AG08396 (cell line): ENCODE measurements around the gene CAPN1.
"Not testable (repeated sequence)": the region's sequence is repeated elsewhere in the genome, so short reads cannot be mapped to it uniquely, and the experiment has no call there.

Experiments used
- DNase-seq: peaks from one replicate; pipeline ENCODE4 v3.0.0; 2012; ENCODE audit warnings: low spot score, mixed read lengths

The CAPN1 gene

DNA sequence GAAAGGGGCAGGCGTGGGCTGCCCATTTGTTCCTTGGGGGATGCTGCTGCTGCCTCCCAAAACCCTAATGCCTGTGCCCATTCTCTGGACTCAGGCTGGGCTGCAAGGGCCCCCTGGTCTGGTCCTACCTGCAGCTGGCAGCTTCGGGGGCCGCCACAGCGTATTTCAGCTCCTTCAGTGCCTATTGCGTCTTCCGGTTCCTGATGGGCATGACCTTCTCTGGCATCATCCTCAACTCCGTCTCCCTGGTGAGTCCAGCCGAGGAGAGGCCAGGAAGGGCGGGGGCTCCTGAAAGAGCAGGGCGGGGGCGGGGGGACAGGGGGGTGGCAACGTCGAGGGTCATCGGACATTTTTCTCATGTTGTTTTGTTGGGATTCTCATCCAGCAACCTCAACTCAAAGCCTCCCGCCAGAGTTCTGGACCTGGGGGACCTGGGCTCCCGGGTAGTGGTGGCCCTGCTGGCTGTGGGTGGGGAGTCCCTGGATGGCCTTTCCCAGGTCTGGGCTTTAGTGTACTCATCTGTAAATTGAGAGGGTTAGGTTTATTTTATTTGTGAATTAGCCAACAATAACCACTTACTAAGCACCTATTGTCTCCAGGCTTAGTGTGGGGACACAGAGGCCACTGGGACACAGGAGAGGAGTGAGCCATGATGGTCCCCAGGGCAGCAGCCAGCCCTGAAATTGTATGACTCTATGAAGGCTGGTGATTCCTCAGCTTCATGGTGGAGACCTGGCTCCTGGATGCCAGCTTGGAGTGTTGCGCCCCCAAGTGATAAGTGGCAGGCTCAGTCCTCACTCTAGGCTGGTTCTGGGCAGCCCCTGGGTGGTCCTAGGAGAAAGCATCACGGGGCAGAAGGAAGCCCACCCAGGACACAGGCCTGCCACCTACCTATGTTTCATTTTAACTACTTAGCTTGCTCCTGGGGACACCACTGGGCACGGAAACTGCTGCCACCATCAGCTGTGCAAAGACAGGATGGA, 36.0 kb downstream of the CAPN1 start:
- no peak for DNase-seq

DNA sequence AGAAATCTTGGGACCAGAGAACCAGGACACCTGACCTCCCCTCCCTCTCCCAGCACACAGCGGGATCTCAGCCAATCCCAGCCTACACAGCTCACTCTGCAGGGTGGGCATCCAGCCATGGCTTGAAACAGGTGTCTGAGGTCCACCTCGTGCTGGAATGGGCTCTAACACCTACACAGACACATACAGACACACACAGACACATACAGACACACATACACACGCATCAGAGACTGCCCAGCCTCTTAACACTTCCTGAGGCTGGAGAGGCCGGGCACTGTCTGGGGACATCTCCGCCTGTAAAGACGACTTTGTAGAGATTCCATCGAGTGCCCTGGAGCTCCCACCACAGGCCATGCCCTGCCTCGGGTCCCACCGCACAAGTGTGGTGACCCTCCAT, 36.7 kb downstream of the CAPN1 start:
- DNase-seq: no peak

DNA sequence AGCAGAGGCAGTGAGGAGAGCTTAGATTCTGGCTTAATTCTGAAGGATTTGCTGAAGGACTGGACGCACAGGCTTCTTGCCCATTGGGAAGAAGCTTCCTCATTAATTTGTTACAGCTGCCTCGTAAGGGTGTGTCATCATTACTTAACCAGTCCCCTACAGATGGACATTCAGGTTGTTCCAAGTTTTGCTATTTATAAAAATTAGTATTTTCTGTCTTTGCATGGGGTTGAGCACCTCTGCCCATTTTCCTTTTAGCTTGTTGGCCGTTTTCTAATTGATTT, 38.1 kb downstream of the CAPN1 start:
- no peak for DNase-seq

DNA sequence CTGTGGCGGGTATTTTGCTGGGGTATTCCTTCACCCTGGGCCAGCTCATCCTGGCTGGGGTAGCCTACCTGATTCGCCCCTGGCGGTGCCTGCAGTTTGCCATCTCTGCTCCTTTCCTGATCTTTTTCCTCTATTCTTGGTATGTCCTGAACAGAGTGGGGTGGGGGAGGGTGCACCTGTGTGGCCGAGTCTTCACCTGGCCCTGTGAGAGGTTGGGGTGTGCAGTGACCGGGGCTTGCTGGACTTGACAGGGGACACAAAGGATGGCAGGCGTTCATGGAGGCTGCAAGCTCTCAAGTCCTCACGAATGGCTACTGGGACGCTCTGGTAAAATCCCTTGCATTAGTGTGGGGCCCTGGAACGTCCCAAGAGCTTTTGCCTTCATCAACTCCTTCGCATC, 39.3 kb downstream of the CAPN1 start:
- DNase-seq: no peak

DNA sequence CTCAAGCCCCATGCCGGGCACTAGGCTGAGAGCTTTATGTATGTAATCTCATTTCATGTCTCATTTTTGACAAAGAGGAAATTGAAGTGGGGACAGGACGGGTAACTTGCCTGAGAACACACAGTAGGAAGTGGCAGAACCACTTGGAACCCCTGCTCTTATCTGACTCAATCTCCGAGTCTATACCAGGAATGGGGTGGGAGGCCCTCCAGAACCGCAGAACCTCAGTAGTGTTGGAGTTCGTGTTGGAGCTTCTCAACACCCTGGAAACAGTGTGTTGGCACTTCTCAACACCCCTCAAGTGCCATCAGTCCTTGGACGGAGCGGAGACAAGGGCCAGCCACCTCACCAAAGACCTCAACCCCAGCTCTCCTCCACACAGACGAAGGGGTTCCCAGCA, 41.3 kb downstream of the CAPN1 start:
- DNase-seq: no peak

DNA sequence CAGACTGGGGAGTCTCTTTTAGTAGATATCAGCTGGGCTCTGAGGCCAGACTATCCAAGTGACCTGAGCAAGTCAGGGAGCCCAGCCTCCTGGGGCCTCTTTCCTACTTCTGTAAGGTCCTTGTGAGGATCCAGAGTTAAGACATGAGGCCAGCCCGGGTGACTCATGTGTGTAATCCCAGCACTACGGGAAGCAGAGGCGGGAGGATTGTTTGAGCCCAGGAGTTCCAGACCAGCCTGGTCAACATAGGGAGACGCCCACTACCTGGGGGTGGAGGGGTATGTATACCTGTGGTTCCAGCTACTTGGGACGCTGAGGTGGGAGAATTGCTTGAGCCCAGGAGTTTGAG, 43.2 kb downstream of the CAPN1 start:
- peak; percentile 68 for DNase-seq

DNA sequence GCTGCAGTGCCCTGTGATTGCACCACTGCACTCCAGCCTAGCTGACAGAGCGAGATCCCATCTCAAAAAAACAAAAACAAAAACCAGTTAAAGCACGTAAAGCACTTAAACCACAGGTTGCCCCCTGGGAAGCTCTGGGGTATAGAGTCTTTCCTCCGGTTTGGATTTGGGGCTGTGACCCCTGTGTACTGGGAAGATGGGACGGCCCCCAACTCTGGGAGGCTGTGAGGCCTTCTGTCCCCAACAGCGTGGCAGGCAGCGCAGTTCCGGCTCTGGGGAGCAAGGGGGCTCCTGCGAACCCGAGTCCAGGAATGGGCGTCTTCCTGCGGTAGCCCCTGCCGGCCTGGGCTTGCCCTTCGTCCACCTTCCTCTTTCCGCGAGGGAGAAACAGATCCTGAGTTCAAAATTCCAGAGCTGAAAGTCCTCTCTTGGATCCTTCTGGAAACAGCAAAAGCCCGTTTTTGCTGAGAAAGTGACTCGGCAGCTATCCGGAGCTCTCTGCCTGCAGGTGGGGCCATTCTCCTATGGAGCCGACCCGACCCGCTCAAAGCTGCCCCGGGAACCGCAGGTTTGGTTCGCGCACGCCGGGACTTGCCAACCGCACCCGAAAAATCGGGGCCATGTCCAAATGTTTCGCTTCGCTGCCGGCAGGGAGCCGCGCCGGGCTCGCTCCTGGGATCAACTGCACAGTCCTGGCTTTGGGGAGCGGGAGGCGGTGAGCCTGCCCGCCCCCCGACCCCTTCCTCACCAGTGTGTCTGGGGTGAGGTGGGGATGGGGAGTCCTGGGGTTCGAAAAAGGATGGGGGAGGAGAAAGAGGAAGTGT, 43.8 kb downstream of the CAPN1 start:
- peak; percentile 80 for DNase-seq

DNA sequence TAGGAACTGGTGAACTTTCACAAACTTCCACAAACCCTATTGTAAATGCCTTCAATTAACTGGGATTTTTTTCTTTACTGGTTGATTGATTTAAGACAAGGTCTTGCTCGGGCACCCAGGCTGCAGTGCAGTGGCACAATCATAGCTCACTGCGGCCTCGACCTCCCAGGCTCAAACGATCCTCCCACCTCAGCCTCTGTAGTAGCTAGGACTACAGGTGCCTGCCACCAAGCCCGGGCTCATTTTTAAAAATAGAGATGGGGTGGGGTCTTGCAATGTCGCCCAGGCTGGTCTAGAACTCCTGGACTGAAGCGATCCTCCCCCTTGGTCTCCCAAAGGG, 44.3 kb downstream of the CAPN1 start:
- DNase-seq: no peak

DNA sequence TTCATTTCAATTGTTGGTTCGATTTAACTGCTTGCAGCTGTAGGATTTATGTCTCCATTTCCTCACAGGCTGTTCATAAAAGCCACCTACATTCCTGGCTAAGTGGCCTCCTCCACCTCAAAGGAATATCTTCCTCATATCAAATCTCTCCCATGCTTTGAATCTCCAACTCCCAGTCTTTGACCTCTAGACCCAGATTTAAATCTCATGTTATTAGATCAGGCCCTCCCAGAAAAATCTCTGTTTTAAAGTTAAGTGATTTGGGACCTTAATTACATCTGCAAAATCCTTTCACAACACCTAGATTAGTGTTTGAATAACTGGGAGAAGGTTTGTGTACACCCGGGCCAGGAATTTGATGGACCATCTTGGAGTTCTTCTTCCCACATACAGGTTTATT, 46.2 kb downstream of the CAPN1 start:
- no peak for DNase-seq

DNA sequence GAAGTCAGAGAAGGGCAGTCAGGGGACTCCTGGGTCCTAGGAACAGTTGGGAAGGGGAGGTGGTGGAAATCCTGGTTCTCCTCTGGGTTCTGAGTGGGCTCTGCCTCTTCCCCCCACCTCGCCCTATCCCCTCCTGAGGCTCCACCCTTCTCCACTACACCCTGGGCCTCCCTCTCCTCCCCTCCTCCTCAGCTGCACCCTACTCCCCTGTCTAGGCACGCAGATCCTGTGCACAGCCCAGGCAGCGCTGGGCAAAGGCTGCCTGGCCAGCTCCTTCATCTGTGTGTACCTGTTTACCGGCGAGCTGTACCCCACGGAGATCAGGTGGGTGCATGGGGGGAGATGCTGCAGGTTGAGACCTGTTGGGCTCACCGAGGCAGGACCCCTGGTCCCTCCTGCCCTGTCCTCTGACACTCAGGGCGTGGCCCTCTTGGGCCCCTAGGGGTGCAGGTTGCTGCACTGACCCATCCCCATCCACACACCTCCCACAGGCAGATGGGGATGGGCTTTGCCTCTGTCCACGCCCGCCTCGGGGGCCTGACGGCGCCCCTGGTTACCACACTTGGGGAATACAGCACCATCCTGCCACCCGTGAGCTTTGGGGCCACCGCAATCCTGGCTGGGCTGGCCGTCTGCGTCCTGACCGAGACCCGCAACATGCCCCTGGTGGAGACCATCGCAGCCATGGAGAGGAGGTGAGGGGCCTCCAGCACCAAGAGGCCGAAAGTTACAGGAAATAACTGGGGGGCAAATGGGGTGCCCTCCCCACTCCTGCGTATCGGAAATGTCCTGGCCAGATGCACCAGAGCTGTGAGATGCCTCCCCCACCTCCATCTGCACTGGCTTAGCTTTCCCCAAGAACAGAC, 54.7 kb downstream of the CAPN1 start:
- no peak for DNase-seq

DNA sequence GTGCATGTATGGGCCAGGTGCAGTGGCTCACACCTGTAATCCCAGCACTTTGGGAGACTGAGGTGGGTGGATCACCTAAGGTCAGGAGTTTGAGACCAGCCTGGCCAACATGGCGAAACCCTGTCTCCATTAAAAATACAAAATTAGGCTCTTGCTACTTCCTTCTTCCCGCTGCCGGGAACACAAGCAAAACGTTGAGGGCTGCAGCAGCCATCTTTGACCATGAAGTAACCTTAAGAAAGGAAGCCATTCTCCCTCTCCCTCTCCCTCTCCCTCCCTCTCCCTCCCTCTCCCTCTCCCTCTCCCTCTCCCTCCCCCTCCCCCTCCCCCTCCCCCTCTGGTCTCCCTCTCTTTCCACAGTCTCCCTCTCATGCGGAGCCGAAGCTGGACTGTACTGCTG, 56.6 kb downstream of the CAPN1 start:
- DNase-seq: not testable (repeated sequence)

DNA sequence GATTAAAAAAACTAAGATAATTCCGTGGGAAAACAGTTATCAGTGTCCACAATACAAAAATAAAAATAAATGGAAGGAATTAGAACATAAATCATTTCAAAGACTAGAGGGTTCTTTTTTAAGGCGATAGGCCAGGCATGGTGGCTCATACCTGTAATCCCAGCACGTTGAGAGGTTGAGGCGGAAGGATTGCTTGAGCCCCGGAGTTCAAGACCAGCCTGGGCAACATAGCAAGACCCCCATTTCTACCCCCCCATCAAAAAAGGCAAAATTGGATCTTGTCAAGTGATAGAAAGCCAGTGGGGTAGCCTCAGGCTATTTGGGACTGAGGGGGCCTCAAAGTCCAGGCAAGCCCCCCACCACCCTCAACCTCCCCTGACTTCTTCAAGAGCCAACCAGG, 59.4 kb downstream of the CAPN1 start:
- DNase-seq: no peak

DNA sequence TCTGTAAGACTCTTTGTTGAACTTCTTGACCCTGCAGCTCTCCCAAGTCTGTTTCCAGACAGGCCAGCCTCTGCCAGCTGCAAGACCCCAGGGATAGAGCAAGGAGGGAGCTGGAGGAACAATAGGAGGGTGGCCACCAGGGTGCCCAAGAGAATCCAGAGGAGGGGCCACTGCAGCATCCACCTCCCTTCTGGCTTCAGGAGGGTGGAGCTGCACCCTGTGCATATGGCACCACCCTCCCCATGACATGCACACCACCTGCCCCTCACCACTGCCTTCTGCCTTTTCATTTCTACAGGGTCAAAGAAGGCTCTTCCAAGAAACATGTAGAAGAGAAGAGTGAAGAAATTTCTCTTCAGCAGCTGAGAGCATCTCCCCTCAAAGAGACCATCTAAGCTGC, 60.0 kb downstream of the CAPN1 start:
- DNase-seq: no peak

DNA sequence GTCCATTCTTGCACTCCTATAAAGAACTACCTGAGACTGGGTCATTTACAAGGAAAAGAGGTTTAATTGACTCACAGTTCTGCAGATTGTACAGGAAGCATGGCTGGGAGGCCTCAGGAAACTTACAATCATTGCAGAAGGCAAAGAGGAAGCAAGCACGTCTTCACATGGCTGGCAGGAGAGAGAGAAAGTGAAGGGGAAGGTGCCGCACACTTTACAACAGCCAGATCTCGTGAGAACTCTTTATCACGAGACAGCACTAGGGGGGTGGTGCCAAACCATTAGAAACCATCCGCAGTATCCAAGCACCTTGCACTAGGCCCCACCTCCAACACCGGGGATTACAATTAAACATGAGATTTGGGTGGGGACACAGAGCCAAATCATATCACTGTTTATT, 60.7 kb downstream of the CAPN1 start:
- no peak for DNase-seq

DNA sequence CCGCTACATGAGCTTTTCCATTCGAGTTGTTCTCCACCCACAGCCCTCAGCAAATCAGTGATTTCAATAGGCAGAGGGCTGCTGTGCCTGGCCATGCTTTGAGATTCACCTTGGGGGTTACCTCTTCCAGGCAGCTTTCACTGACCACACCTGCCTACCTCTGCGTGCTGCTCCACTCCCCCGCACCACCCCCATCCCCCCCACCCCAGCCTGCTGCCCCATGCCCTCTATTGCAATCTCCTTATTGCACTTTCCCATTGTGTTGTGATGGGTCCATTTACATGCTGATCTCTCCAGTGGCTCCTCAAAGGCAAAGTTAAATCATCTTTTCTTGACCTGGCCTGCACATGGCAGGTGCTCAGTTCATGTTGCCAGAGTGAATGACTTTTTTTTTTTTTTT, 62.1 kb downstream of the CAPN1 start:
- no peak for DNase-seq

DNA sequence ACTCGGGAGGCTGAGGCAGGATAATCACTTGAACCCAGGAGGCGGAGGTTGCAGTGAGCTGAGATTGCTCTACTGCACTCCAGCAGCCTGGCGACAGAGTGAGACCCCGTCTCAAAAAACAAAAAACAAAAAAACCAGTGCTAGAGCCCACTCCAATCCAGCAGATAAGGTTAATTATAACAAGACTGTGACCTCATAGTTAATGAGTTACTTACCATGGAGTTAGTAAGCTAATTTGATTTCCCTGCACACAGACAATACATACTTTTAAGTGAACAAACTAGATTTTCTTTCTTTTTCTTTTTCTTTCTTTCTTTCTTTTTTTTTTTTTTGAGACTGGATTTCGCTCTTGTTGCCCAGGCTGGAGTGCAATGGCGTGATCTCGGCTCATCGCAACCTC, 63.3 kb downstream of the CAPN1 start:
- DNase-seq: not testable (repeated sequence)

DNA sequence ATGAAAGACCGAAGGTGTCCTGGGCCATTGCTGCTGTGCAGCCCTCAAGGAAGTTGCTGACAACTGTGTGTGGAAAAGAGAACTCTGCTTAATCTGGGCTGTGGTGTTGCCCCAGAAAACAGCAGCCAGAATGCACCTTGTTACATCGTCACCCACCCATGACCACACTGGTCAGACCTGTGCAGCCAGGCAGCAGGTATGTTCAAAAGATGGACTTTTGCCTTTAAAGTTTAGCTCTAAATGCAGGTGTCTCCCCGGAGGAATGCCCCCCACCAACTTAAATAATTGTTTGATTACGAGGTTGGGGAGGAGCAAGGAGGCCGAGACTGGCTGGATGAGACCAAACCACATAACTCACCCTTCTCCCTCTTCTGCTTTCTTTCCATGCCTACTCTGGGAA, 64.8 kb downstream of the CAPN1 start:
- no peak for DNase-seq

DNA sequence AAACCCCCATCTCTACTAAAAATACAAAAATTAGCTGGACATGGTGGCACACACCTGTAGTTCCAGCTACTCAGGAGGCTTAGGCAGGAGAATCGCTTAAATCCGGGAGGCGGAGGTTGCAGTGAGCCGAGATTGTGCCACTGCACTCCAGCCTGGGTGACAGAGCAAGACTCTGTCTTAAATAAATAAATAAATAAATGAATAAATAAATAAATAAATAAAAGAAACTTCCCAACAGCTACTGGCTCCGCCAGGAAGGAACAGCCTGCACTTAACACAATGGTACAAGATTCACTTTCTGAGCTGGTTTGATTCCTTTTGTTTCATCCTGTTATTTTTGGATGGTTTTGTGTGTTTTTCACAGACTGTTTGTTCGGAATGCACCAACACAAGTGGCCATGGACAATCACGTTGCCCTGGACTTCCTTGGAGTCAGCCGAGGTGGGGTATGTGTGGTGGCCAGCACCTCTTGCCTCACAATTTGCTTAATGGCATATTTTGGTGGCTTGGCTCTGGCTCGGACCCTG, 66.5 kb downstream of the CAPN1 start:
- not testable (repeated sequence) for DNase-seq

DNA sequence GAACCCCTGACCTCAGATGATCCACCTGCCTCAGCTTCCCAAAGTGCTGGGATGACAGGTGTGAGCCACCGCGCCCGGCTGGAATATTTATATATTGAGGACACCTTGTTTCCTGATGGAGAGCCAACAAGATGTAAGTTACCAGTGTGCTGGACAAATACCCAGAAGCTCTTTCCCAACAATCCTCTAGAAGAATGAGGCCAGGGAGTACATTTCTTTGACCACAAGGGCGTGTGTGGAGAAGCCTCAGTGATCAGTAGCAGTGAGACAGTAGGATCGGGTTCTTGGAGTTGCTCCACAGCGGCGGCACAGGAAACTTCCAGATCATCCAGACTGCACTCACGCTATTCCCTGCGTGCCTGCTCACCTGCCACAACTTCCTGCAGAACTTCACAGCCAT, 69.7 kb downstream of the CAPN1 start:
- no peak for DNase-seq

DNA sequence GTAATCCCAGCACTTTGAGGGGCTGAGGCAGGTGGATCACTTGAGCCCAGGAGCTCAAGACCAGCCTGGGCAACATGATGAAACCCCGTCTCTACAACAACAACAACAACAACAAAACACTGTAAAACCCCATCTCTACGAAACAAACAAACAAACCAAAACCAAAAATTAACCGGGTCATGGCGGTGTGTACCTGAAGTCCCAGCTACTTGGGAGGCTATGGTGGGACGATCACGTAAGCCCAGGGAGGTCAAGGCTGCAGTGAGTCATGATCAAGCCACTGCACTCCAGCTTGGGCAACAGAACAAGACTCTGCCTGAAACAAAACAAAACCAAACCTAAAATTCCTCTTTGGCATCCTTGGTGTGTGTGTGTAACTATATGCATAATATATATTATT, 73.0 kb downstream of the CAPN1 start:
- no peak for DNase-seq

DNA sequence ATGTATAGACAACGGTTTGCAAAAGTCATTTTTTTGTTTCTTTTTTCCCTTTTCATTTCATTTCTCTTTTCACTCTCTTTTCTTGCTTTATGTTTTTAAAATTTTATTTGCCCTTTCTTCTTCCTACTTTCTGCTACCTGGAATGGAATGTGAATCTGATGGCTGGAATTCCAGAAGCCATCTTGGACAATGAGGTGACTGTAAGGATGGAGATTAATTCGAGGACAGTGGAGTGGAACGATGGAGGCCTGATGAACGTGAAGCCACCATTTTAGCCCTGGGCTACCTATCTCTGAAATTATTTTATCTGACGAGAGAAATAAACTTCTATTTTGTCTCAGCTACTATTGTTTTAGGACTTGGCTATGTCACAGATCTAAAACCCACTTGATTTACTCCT, 77.3 kb downstream of the CAPN1 start:
- DNase-seq: no peak

DNA sequence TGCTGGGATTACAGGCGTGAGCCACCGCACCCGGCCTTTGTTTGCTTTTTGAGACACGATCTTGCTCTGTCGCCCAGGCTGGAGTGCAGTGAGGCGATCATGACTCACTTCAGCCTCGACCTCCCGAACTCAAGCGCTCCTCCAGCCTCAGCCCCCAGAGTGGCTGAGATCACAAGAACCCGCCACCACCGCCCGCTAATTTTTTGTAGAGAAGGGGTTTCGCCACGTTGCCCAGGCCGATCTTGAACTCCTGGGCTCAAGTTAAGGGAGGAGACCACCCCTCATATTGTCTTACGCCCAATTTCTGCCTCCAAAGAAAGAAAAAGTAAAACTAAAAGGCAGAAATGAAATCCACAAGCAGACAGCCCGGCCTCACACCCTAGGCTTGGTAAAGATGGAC, 78.6 kb downstream of the CAPN1 start:
- no peak for DNase-seq
